Natural killer cell (primary cell): ENCODE measurements around the gene IL1F10. TPM values are rescaled to one million over a fixed set of nuclear protein-coding genes. Genes with fewer than 3 reads are reported as not detected.

Source experiments
- ATAC-seq, 3 donors: fragments of 150-1000 bp in 2 of 3; fragments of 200-7000 bp in 1 of 3; cut with Tn5 transposase; 1 replicate in 1 of 3; 2 replicates in 2 of 3; pipeline ENCODE4 v1.10.0; 2021; ENCODE audit warnings: mild to moderate bottlenecking in 2 of 3, moderate library complexity in 2 of 3
- DNase-seq, 2 donors: peaks; one replicate each; pipeline versions ENCODE4 v3.0.0 to v3.0.0-alpha.2; 2013 to 2021; ENCODE audit warnings: mixed read lengths in 1 of 2
- H3K27ac ChIP-seq: one replicate; pipeline ENCODE4 v1.5.1; 2013; ENCODE audit warnings: mild to moderate bottlenecking, low read length
- H3K27me3 ChIP-seq: one replicate; pipeline ENCODE4 v1.6.1; 2013; ENCODE audit warnings: low read length; ENCODE audit not compliant: control insufficient read depth, insufficient read depth
- H3K36me3 ChIP-seq: one replicate; pipeline ENCODE4 v1.6.1; 2013; ENCODE audit warnings: low read length; ENCODE audit not compliant: control insufficient read depth, insufficient read depth
- H3K4me1 ChIP-seq: one replicate; pipeline ENCODE4 v1.6.1; 2013; ENCODE audit warnings: low read length; ENCODE audit not compliant: control insufficient read depth, insufficient read depth
- H3K4me3 ChIP-seq: one replicate; pipeline ENCODE4 v1.5.1; 2013; ENCODE audit warnings: low read length
- H3K9me3 ChIP-seq: one replicate; pipeline ENCODE4 v1.6.1; 2013; ENCODE audit warnings: low read length; ENCODE audit not compliant: control insufficient read depth, insufficient read depth
- H3K27ac Mint-ChIP-seq, 2 donors: one replicate each; pipeline ENCODE4 v1.8.0; 2022; ENCODE audit warnings: mild to moderate bottlenecking in 2 of 2, mixed read lengths in 2 of 2, moderate library complexity in 1 of 2
- H3K27me3 Mint-ChIP-seq, 2 donors: one replicate each; pipeline ENCODE4 v1.8.0; 2022; ENCODE audit warnings: low read depth in 2 of 2, mixed read lengths in 2 of 2
- H3K36me3 Mint-ChIP-seq: one replicate; pipeline ENCODE4 v1.8.0; 2022; ENCODE audit warnings: mixed read lengths
- H3K4me1 Mint-ChIP-seq, 2 donors: one replicate each; pipeline ENCODE4 v1.8.0; 2022; ENCODE audit warnings: mixed read lengths in 2 of 2
- H3K4me3 Mint-ChIP-seq: one replicate; pipeline ENCODE4 v1.8.0; 2022; ENCODE audit warnings: mild to moderate bottlenecking, moderate library complexity, mixed read lengths
- H3K9me3 Mint-ChIP-seq, 2 donors: one replicate each; pipeline ENCODE4 v1.8.0; 2022; ENCODE audit warnings: mixed read lengths in 2 of 2
- CTCF ChIP-seq: fragments of 200-600 bp; IDR thresholded peaks from one replicate; pipeline ENCODE4 v1.8.0; 2022; ENCODE audit warnings: antibody characterized with exemption
- WGBS: methylation state at CpG from one replicate; pipeline ENCODE4 v1.1.7; 2013; ENCODE audit warnings: missing lambda C conversion rate; ENCODE audit not compliant: insufficient coverage; 5-methylcytosine and 5-hydroxymethylcytosine counted together
- intact Hi-C: fragments of 100-400 bp; cut with micrococcal nuclease; formaldehyde crosslinking; loops from one replicate; pipeline ENCODE4 v1.14.2; 2022
- total RNA-seq, 4 donors: library from RNA; stranded (reverse); fragments of 120-200 nt in 1 of 4; gene quantifications; one replicate each; pipeline versions ENCODE4 v1.2.3 to v1.2.4, GENCODE V29; 2013 to 2022

Gene IL1F10
- total RNA-seq, 3 donors from 2014 or later (not counting 1 experiment from before 2014, with no cell fraction given), result not detected

- ATAC-seq (no peak), DNase-seq (no peak)
- 88% methylated on average over 6 of the region's 6 CpGs for WGBS
- Histone ChIP-seq H3K9me3 (no peaks in the 10 kb centered on the region), H3K36me3 (no peaks in the 10 kb centered on the region), H3K4me1 (peaks cover 38% of the 10 kb centered on the region), H3K4me3 (no peak overlapping the region), H3K27me3 (no peaks in the 10 kb centered on the region), H3K27ac (no peak overlapping the region)
- no peaks in the 10 kb centered on the region for H3K9me3 Mint-ChIP-seq
- no peaks in the 10 kb centered on the region for H3K4me1 Mint-ChIP-seq
- H3K27ac Mint-ChIP-seq, result no peak overlapping the region
- intact Hi-C loops, result no loop called here
- H3K36me3 Mint-ChIP-seq, result no peaks in the 10 kb centered on the region
- peaks cover 6 to 10% of the 10 kb centered on the region in 2 donors for H3K27me3 Mint-ChIP-seq
- H3K4me3 Mint-ChIP-seq, result no peak overlapping the region
- no peak for TF ChIP-seq CTCF
These were observed 45.1 kb downstream of the IL1F10 start for GRCh38 chr2:113112871-113113270.

DNA sequence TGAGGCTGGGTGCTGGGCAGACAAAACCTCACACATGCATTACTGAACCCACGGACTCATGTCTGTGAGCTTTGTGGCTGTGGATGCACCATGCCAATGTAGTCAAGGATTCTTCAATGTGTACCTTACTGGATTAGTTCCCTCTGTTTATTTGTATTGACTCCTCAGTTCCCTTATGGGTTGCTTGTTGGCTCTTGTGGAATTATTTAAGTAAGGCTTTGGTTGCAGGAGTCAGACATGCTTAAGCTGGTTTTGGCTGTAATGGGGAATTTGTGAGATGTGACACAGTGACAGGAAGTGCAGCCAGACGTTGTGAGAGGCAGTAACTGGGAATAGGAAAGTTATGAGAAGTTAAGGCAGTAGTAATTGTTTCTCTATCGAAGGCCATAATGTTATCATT is 46.0 kb downstream of the IL1F10 start:
- no peaks in the 10 kb centered on the region for H3K4me1 Mint-ChIP-seq
- H3K4me1 ChIP-seq, result peaks cover 38% of the 10 kb centered on the region

DNA sequence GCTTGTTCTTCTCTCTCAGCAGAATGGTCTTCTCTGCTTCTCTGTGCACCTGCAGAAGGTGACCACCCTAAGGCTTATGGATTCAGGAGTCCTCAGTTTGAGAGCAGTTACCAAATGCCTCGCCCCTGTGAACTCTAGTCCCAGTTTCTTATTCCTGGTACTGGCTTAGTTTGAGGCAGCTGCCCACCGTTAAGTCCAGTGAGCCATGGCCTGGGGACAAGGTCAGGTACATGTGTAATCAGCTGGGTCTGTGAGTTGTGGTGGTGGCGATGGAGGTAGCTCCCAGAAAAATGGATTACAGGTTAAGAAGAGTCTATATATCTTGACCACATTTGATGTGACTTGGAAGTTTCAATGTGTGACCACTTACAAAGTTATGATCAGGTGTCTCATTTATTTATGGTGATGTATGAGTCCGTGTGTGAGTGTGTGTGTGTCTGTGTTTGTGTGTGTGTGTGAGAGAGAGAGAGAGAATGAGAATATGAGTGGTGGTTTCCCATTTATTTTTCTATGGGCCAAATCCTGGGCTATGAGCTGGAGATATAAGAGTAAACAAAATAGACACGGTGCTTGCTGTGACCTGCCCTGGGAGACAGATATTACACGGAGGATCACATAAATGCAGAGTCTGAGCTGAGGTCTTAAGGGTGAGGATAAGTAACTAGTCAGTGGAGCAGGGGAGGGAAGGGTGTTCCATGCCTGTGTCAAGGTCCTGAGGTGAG is 46.6 kb downstream of the IL1F10 start:
- 94% methylated on average over 6 of the region's 6 CpGs for WGBS
- Mint-ChIP-seq H3K4me3 (no peak overlapping the region), H3K4me1 (no peaks in the 10 kb centered on the region), H3K27ac (no peak overlapping the region), H3K9me3 (no peaks in the 10 kb centered on the region), H3K27me3 (no peaks in the 10 kb centered on the region), H3K36me3 (no peaks in the 10 kb centered on the region)
- DNase-seq (no peak), ATAC-seq (no peak)
- Histone ChIP-seq H3K9me3 (no peaks in the 10 kb centered on the region), H3K36me3 (no peaks in the 10 kb centered on the region), H3K4me3 (no peak overlapping the region), H3K27ac (no peak overlapping the region), H3K27me3 (no peaks in the 10 kb centered on the region), H3K4me1 (peaks cover 38% of the 10 kb centered on the region)
- intact Hi-C loops, result no loop called here
- no peak for TF ChIP-seq CTCF

More for the DNA sequence above, 46.0 kb downstream of the IL1F10 start:
- no peak for TF ChIP-seq CTCF
- DNase-seq, result no peak
- no peak overlapping the region for H3K4me3 Mint-ChIP-seq
- no peaks in the 10 kb centered on the region for H3K27me3 ChIP-seq
- intact Hi-C loops, result no loop called here
- H3K9me3 ChIP-seq, result no peaks in the 10 kb centered on the region
- H3K9me3 Mint-ChIP-seq, result no peaks in the 10 kb centered on the region
- no peaks in the 10 kb centered on the region for H3K36me3 Mint-ChIP-seq
- no peaks in the 10 kb centered on the region for H3K36me3 ChIP-seq
- H3K27ac ChIP-seq, result no peak overlapping the region
- H3K4me3 ChIP-seq, result no peak overlapping the region
- no peak for ATAC-seq
- 59% methylated on average over 3 of the region's 3 CpGs for WGBS
- peaks cover under 1 to 4% of the 10 kb centered on the region in 2 donors for H3K27me3 Mint-ChIP-seq
- no peak overlapping the region for H3K27ac Mint-ChIP-seq

DNA sequence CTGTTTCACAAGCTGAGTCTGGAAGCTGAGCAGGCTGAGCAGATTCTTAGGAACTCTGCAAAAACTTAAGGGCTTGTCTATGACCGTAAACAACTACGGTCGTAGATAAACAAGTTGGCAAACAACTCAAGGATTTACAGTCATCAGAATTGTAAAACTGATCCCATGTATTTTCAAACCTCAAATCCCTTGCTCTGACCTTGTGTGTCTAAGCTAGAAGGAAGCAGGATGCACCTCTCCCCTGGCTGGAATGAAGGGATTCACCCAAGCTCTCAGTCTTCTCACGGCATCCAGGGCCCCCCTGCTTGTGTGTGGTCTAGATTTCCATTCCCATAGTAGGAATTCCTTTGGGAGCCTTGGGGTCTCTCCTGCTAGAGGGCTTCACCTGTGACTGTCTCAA is 47.2 kb downstream of the IL1F10 start:
- 98% methylated on average over 4 of the region's 4 CpGs for WGBS
- Histone ChIP-seq H3K36me3 (no peaks in the 10 kb centered on the region), H3K27me3 (no peaks in the 10 kb centered on the region), H3K4me3 (no peak overlapping the region), H3K4me1 (peaks cover 38% of the 10 kb centered on the region), H3K9me3 (no peaks in the 10 kb centered on the region), H3K27ac (no peak overlapping the region)
- ATAC-seq (no peak), DNase-seq (no peak)
- intact Hi-C loops, result no loop called here
- TF ChIP-seq CTCF, result no peak
- Mint-ChIP-seq H3K4me1 (no peaks in the 10 kb centered on the region), H3K9me3 (no peaks in the 10 kb centered on the region), H3K27ac (no peak overlapping the region), H3K4me3 (no peak overlapping the region), H3K27me3 (no peaks in the 10 kb centered on the region), H3K36me3 (no peaks in the 10 kb centered on the region)
